HUES6 (cell line): ENCODE measurements around the gene CEP57L1.

ENCODE experiments used
- H3K27ac ChIP-seq: 2 replicates; pipeline ENCODE4 v1.7.0; 2013; ENCODE audit warnings: low read depth, mild to moderate bottlenecking, low read length, inconsistent platforms
- H3K27me3 ChIP-seq: 2 replicates; pipeline ENCODE4 v1.6.1; 2013; ENCODE audit warnings: low read length; ENCODE audit not compliant: control insufficient read depth, insufficient read depth
- H3K36me3 ChIP-seq: 2 replicates; pipeline ENCODE4 v1.6.1; 2013; ENCODE audit warnings: low read length; ENCODE audit not compliant: control insufficient read depth, insufficient read depth
- H3K4me1 ChIP-seq: 2 replicates; pipeline ENCODE4 v1.6.1; 2013; ENCODE audit warnings: low read length; ENCODE audit not compliant: control insufficient read depth, insufficient read depth
- H3K4me3 ChIP-seq: 2 replicates; pipeline ENCODE4 v1.5.1; 2013; ENCODE audit warnings: low read depth, low read length
- H3K9ac ChIP-seq: one replicate; pipeline ENCODE4 v1.6.1; 2013; ENCODE audit warnings: mild to moderate bottlenecking, low read length
- H3K9me3 ChIP-seq: 2 replicates; pipeline ENCODE4 v1.6.1; 2013; ENCODE audit warnings: low read depth, low read length; ENCODE audit not compliant: control insufficient read depth, insufficient read depth

The CEP57L1 gene

DNA sequence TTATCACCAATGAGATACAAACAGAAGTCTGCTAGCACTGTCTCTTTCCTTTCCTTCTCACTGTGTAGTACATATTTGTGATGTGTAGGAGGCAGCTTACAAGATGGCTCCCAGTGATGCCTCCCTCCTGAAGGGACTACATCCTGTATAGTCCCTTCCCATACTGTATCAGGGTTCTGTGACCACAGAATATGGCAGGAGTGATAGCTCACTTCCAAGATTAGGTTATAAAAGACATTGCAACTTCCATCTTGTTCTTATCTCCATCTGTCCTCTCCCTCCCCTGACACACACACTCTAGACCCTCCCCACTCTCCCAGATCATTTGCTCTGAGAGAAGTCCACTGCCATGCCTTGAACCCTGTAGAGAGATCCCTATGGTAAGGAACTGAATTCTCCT, 38.6 kb upstream of the CEP57L1 start:
- no peak overlapping the region for H3K27ac ChIP-seq
- H3K9ac ChIP-seq = no peak overlapping the region
- no peaks in the 10 kb centered on the region for H3K9me3 ChIP-seq
- H3K4me3 ChIP-seq = no peak overlapping the region
- H3K4me1 ChIP-seq = peaks cover 15% of the 10 kb centered on the region
- H3K36me3 ChIP-seq = no peaks in the 10 kb centered on the region
- no peaks in the 10 kb centered on the region for H3K27me3 ChIP-seq

DNA sequence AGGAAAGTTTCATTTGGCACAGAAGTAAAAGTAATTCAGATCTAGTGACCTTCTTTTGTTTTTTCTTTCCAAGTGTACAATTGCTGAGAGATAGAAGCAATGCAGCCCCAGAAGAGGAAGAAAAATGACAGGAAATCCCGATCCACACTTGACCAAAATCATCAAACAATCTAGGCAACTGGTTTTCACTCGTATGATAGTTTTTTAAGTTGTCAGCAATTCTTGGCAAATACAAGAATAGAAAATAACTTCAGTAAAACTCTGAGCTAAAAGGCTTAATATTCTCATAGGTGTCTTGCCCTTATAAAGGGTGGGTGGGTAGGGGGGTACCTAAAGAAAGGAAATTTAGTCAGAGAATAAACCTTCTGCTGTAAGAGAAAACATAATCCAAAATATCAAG, 36.7 kb upstream of the CEP57L1 start:
- H3K4me1 ChIP-seq = peaks cover 7% of the 10 kb centered on the region
- H3K36me3 ChIP-seq = no peaks in the 10 kb centered on the region
- H3K27ac ChIP-seq = no peak overlapping the region
- H3K4me3 ChIP-seq = no peak overlapping the region
- no peaks in the 10 kb centered on the region for H3K27me3 ChIP-seq
- H3K9me3 ChIP-seq = no peaks in the 10 kb centered on the region
- no peak overlapping the region for H3K9ac ChIP-seq

DNA sequence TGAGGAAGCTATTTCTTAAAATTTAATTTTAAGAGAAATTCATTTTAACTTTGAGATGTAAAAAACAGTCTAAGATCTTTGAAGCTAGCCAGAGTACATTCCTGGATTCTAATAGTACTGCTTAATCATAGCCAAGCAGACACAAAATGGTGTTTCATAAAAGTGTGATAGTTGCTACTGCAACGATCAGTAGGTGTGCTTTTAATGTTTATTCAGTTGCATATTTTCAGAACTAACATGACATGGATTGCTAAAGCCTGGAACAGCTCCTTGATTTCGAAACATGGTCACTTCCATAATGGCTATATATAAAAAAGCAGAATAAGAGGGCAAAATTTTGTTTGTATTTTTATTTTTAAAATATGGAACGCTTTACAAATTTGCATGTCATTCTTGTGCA, 36.2 kb upstream of the CEP57L1 start:
- no peak overlapping the region for H3K27ac ChIP-seq
- H3K27me3 ChIP-seq = no peaks in the 10 kb centered on the region
- H3K4me3 ChIP-seq = no peak overlapping the region
- no peaks in the 10 kb centered on the region for H3K36me3 ChIP-seq
- no peaks in the 10 kb centered on the region for H3K9me3 ChIP-seq
- peaks cover 6% of the 10 kb centered on the region; the same call in 1 of the 2 replicates for H3K4me1 ChIP-seq
- no peak overlapping the region for H3K9ac ChIP-seq

DNA sequence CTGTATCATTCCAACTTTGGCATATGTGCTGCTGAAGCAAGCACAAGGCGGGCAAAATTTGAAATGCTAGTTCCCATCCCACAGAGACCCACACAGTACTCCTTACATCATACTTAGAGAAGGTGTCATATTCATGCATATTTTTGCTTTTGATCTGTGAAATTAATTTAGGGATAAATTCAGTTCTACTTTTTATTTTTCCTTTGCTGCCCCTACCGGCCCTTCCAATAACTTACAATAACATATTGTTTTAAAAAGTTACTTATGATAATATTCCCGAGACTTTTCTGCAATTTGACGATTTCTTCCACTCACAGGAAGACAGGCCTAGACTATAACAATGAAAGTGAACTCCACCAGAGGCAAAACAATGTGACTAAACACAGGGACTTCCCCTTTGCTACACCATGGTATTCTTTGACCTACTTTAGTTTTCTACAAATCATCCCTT, 35.7 kb upstream of the CEP57L1 start:
- H3K4me1 ChIP-seq = peaks cover 6% of the 10 kb centered on the region; the same call in 1 of the 2 replicates
- no peaks in the 10 kb centered on the region for H3K36me3 ChIP-seq
- H3K4me3 ChIP-seq = no peak overlapping the region
- no peak overlapping the region for H3K27ac ChIP-seq
- H3K27me3 ChIP-seq = no peaks in the 10 kb centered on the region
- H3K9ac ChIP-seq = no peak overlapping the region
- no peaks in the 10 kb centered on the region for H3K9me3 ChIP-seq

GRCh38 chr6:109060571-109060970, 34.7 kb upstream of the CEP57L1 start:
- Histone ChIP-seq H3K4me1 (peaks cover 6% of the 10 kb centered on the region; the same call in 1 of the 2 replicates), H3K27ac (no peak overlapping the region), H3K36me3 (no peaks in the 10 kb centered on the region), H3K4me3 (no peak overlapping the region), H3K9ac (no peak overlapping the region), H3K27me3 (no peaks in the 10 kb centered on the region), H3K9me3 (no peaks in the 10 kb centered on the region)

DNA sequence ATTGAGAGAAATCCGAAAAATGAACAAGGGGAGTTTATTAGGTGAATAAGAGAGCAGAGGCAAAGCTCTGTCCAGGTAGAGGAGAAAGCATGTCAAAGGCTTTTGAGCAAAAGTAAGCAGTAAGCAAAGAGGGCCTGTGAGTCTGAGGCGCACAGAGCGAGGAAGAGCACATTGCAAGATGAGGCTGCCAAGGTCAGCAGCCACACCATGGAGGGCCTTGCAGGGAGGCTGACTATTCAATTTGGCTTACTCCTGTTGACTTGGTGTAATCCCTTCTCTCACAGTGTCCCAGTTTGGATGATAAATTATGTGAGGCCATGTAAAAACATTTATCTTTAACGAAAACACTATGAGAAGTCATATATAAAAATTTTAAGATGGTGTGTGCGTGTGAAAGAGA, 33.1 kb upstream of the CEP57L1 start:
- H3K27ac ChIP-seq = no peak overlapping the region
- no peak overlapping the region for H3K9ac ChIP-seq
- no peaks in the 10 kb centered on the region for H3K27me3 ChIP-seq
- H3K4me1 ChIP-seq = peaks cover 6% of the 10 kb centered on the region; the same call in 1 of the 2 replicates
- no peaks in the 10 kb centered on the region for H3K9me3 ChIP-seq
- H3K4me3 ChIP-seq = no peak overlapping the region
- H3K36me3 ChIP-seq = no peaks in the 10 kb centered on the region

DNA sequence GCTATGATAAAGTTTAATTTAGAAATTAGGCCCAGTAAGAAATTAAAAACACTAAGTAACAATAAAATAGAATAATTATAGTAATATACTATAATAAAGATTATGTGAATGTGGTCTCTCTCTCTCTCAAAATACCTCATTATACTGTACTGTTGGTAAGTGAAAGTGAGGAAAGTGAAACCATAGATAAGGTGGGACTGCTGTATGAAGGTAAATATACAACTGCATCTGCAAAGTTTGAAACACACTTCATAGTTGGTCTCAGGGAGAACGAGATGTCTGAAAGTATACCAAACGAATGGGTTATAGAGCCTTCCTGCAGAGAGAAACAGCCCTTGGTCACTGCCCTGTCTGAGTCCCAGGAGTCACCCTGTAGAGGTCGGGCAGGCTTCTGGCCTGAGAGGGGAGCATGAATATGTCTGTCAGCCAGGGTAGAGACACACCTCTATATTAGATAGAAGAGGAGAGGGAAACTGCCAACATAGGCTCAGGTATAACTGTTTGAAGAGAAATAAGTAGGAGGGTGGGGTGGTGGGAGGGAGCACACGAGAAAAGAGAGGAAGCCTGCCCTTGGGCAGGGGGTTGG, 32.4 kb upstream of the CEP57L1 start:
- no peaks in the 10 kb centered on the region for H3K27me3 ChIP-seq
- H3K9me3 ChIP-seq = no peaks in the 10 kb centered on the region
- H3K9ac ChIP-seq = no peak overlapping the region
- H3K27ac ChIP-seq = no peak overlapping the region
- peaks cover 6% of the 10 kb centered on the region; the same call in 1 of the 2 replicates for H3K4me1 ChIP-seq
- H3K4me3 ChIP-seq = no peak overlapping the region
- no peaks in the 10 kb centered on the region for H3K36me3 ChIP-seq

GRCh38 chr6:109069746-109070145, 25.6 kb upstream of the CEP57L1 start:
- Histone ChIP-seq H3K9ac (no peak overlapping the region), H3K9me3 (no peaks in the 10 kb centered on the region), H3K4me3 (no peak overlapping the region), H3K4me1 (no peaks in the 10 kb centered on the region), H3K27me3 (no peaks in the 10 kb centered on the region), H3K27ac (no peak overlapping the region), H3K36me3 (no peaks in the 10 kb centered on the region)

- Histone ChIP-seq H3K4me1 (no peaks in the 10 kb centered on the region), H3K27ac (no peak overlapping the region), H3K4me3 (no peak overlapping the region)
These were observed 24.0 kb upstream of the CEP57L1 start for GRCh38 chr6:109071125-109071917.

GRCh38 chr6:109073344-109074132, 21.8 kb upstream of the CEP57L1 start:
- no peaks in the 10 kb centered on the region for H3K36me3 ChIP-seq
- H3K9me3 ChIP-seq = no peaks in the 10 kb centered on the region
- no peak overlapping the region for H3K9ac ChIP-seq
- H3K4me1 ChIP-seq = no peaks in the 10 kb centered on the region
- H3K27me3 ChIP-seq = no peaks in the 10 kb centered on the region
- H3K4me3 ChIP-seq = no peak overlapping the region
- no peak overlapping the region for H3K27ac ChIP-seq

More at GRCh38 chr6:109071125-109071917, 24.0 kb upstream of the CEP57L1 start:
- Histone ChIP-seq H3K27me3 (no peaks in the 10 kb centered on the region), H3K9ac (no peak overlapping the region), H3K36me3 (no peaks in the 10 kb centered on the region), H3K9me3 (no peaks in the 10 kb centered on the region)

GRCh38 chr6:109074133-109074415, 21.2 kb upstream of the CEP57L1 start:
- no peaks in the 10 kb centered on the region for H3K27me3 ChIP-seq
- no peak overlapping the region for H3K9ac ChIP-seq
- H3K9me3 ChIP-seq = no peaks in the 10 kb centered on the region
- no peaks in the 10 kb centered on the region for H3K4me1 ChIP-seq
- no peaks in the 10 kb centered on the region for H3K36me3 ChIP-seq
- H3K27ac ChIP-seq = no peak overlapping the region
- H3K4me3 ChIP-seq = no peak overlapping the region
